ENCODE results near the gene NUP214.

The NUP214 gene

DNA sequence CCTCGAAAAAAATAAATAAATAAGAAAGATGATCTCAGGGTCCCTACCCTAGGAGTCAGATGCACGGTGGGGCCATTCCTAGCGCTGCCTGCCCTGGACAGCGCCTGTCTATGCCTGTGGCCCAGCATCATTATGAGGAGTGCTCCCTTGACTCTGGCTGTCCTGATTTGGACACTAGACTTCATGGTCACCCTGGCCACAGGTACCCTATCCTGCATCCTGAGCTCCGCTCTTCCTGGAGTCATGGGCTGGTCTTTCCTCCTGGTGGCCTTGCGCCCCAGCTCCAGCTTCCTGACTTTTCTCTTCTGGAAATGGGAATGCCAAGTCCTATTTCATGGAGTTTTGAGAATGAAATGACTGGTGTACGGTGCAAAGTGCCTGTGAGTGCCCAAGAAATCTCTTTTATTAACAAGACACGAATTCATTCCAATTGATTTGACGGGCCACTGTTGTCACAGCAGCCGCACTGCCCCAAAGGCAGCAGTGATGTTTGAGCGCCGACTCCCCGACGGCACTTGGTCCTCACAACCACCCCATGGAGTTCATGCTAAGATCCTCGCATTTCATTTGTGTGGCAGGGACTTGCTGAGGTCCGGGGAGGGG, 29.6 kb upstream of the NUP214 start:
- H3K27me3 ChIP-seq (ENCODE audit: control insufficient read depth, low read length) = peaks cover 31% of the 10 kb centered on the region
- H3K4me3 ChIP-seq (ENCODE audit: low read length) = no peak overlapping the region
- H3K4me2 ChIP-seq (ENCODE audit: low read length) = no peak overlapping the region
- no peaks in the 10 kb centered on the region for H3K4me1 ChIP-seq (ENCODE audit: control insufficient read depth, low read length)
- H3K9me3 ChIP-seq (ENCODE audit: control insufficient read depth, insufficient read depth, low read length) = no peaks in the 10 kb centered on the region
- no peaks in the 10 kb centered on the region for H3K9me2 ChIP-seq (replicated peaks; ENCODE audit: control insufficient read depth, low read length)
- no peak overlapping the region for H3K27ac ChIP-seq (ENCODE audit: low read depth, low read length)
- H4K20me1 ChIP-seq (ENCODE audit: control insufficient read depth, insufficient read depth, low read depth, low read length) = no peaks in the 10 kb centered on the region
- no peaks in the 10 kb centered on the region for H3K79me2 ChIP-seq (ENCODE audit: control insufficient read depth, low read length)
- TF ChIP-seq CTCF (IDR thresholded peaks at IDR 0.05; ENCODE audit: low read depth, low read length, poor library complexity, severe bottlenecking) (no peak), EZH2phosphoT487 (IDR thresholded peaks at IDR 0.05; ENCODE audit: borderline replicate concordance, low read length) (no peak; the same call in 1 of the 2 replicates)
- H3K36me3 ChIP-seq (ENCODE audit: control insufficient read depth, low read length) = no peaks in the 10 kb centered on the region
- H3F3A ChIP-seq (ENCODE audit: control insufficient read depth, insufficient read depth) = no peaks in the 10 kb centered on the region

- no peaks in the 10 kb centered on the region for H3K36me3 ChIP-seq (ENCODE audit: control insufficient read depth, low read length)
- H3K27ac ChIP-seq (ENCODE audit: low read depth, low read length) = no peak within 1 kb of the TSS
- no peaks in the 10 kb centered on the region for H3K9me3 ChIP-seq (ENCODE audit: control insufficient read depth, insufficient read depth, low read length)
- no peak within 1 kb of the TSS for H3K4me3 ChIP-seq (ENCODE audit: low read length)
- no peaks in the 10 kb centered on the region for H3K79me2 ChIP-seq (ENCODE audit: control insufficient read depth, low read length)
- no peaks in the 10 kb centered on the region for H3K9me2 ChIP-seq (replicated peaks; ENCODE audit: control insufficient read depth, low read length)
- no peaks in the 10 kb centered on the region for H3F3A ChIP-seq (ENCODE audit: control insufficient read depth, insufficient read depth)
- H3K4me1 ChIP-seq (ENCODE audit: control insufficient read depth, low read length) = no peaks in the 10 kb centered on the region
- H3K4me2 ChIP-seq (ENCODE audit: low read length) = no peak within 1 kb of the TSS
- peaks cover 31% of the 10 kb centered on the region for H3K27me3 ChIP-seq (ENCODE audit: control insufficient read depth, low read length)
- TF ChIP-seq EZH2phosphoT487 (IDR thresholded peaks at IDR 0.05; ENCODE audit: borderline replicate concordance, low read length) = no peak
- TF ChIP-seq CTCF (IDR thresholded peaks at IDR 0.05; ENCODE audit: low read depth, low read length, poor library complexity, severe bottlenecking) = no peak
- H4K20me1 ChIP-seq (ENCODE audit: control insufficient read depth, insufficient read depth, low read depth, low read length) = no peaks in the 10 kb centered on the region
Measured at GRCh38 chr9:131096269-131097125, 28.9 kb upstream of the NUP214 start, which contains the start of gene AIF1L. Gene AIF1L, plus strand, starts transcription at chr9:131096531. Its CDS starts 99 bp downstream, at chr9:131096630.

DNA sequence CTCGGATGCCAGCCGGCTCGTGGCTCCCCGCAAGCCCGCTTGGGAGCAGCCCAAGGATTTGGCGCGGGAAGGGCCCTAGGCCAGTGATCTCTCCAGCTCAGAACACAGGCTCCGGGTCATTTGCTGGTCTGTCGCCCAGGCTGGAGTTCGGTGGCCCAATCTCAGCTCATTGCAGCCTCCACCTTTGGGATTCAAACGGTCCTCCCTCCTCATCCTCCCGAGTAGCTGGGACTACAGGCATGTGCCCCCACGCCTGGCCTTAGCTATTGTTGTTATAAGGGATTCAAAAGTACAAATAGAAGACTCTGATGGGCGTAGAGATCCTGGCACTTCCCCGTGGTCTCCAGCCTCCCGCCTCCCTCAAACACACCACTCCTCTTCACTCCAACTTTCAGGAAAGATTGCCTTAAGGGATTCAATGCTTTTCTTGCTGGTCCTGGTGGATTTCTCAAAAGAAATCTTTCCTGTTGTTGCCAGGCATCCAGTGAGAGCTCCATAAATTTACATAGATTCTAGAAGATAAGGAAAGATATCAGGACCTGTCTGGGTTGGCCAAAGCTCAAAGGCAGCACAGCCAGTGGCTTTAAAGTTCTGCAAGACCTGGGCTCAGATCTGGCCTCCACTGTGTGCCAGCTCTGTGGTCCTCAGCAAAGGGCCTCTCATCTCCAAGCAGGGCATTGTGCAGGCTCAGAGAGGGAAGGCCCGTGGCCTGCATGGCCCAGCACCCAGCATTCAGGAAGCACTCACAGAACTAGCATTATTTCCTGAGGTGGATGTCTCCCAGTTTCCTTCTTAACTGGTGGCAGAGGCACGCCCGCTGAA, 28.0 kb upstream of the NUP214 start:
- Histone ChIP-seq H3F3A (ENCODE audit: control insufficient read depth, insufficient read depth) (no peaks in the 10 kb centered on the region), H3K27me3 (ENCODE audit: control insufficient read depth, low read length) (peaks cover 31% of the 10 kb centered on the region), H3K9me3 (ENCODE audit: control insufficient read depth, insufficient read depth, low read length) (no peaks in the 10 kb centered on the region), H3K79me2 (ENCODE audit: control insufficient read depth, low read length) (no peaks in the 10 kb centered on the region), H3K4me2 (ENCODE audit: low read length) (no peak overlapping the region), H4K20me1 (ENCODE audit: control insufficient read depth, insufficient read depth, low read depth, low read length) (no peaks in the 10 kb centered on the region), H3K9me2 (replicated peaks; ENCODE audit: control insufficient read depth, low read length) (no peaks in the 10 kb centered on the region), H3K4me1 (ENCODE audit: control insufficient read depth, low read length) (no peaks in the 10 kb centered on the region), H3K36me3 (ENCODE audit: control insufficient read depth, low read length) (no peaks in the 10 kb centered on the region), H3K4me3 (ENCODE audit: low read length) (no peak overlapping the region), H3K27ac (ENCODE audit: low read depth, low read length) (no peak overlapping the region)
- no peak for TF ChIP-seq EZH2phosphoT487 (IDR thresholded peaks at IDR 0.05; ENCODE audit: borderline replicate concordance, low read length)
- no peak for TF ChIP-seq CTCF (IDR thresholded peaks at IDR 0.05; ENCODE audit: low read depth, low read length, poor library complexity, severe bottlenecking)
